AG10803 (cell line): ENCODE measurements around the gene RASGEF1C.

Experiments
- DNase-seq: peaks from one replicate; pipeline ENCODE4 v3.0.0; 2010; ENCODE audit warnings: low read depth
- H3K4me3 ChIP-seq: 2 replicates; pipeline ENCODE4 v1.5.1; 2011; ENCODE audit warnings: mild to moderate bottlenecking, low read length, control low read depth
- TF ChIP-seq, protein P1 (sequence below): conservative IDR thresholded peaks from 2 replicates; pipeline ENCODE4 v1.5.1; 2011; ENCODE audit warnings: mild to moderate bottlenecking, low read length, control low read depth, inconsistent platforms

RASGEF1C gene

DNA sequence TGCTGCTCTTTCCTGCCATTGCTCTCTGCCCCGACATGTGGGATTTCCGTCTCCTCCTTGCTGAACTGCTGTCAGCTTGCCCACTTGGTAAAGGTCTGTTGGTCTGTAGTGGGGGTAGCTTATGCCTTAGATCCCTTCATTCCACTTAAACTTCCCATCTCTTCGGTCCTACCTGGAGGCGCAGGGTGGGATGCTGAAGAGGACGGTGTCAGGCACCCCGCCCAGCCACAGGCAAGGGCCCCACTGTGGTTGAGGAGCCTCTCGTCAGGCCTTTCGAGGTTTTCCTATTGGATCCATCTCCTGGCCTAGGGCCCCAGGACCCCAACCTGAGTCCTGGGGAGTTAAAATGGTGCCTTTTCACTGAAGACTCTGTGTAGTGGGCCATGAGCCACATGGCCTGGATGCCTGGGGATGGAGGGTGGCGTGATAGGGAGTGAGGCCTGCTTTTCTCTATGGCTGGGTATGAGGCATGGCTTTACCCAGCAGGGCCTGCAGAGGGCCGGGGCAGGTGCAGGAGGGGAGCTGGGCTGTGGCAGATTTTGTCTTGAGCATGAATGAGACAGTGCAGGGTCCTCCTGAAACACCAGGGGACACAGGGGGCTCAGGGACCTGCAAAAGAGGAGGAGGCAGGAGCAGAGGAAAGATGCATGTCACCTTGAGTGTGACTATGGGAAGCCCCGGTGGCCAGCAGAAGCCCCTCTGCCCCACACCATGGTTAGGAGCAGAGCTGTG, 111.7 kb downstream of the RASGEF1C start:
- no peak overlapping the region for H3K4me3 ChIP-seq
- TF ChIP-seq, protein P1, sequence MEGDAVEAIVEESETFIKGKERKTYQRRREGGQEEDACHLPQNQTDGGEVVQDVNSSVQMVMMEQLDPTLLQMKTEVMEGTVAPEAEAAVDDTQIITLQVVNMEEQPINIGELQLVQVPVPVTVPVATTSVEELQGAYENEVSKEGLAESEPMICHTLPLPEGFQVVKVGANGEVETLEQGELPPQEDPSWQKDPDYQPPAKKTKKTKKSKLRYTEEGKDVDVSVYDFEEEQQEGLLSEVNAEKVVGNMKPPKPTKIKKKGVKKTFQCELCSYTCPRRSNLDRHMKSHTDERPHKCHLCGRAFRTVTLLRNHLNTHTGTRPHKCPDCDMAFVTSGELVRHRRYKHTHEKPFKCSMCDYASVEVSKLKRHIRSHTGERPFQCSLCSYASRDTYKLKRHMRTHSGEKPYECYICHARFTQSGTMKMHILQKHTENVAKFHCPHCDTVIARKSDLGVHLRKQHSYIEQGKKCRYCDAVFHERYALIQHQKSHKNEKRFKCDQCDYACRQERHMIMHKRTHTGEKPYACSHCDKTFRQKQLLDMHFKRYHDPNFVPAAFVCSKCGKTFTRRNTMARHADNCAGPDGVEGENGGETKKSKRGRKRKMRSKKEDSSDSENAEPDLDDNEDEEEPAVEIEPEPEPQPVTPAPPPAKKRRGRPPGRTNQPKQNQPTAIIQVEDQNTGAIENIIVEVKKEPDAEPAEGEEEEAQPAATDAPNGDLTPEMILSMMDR, result no peak
- no peak for DNase-seq

DNA sequence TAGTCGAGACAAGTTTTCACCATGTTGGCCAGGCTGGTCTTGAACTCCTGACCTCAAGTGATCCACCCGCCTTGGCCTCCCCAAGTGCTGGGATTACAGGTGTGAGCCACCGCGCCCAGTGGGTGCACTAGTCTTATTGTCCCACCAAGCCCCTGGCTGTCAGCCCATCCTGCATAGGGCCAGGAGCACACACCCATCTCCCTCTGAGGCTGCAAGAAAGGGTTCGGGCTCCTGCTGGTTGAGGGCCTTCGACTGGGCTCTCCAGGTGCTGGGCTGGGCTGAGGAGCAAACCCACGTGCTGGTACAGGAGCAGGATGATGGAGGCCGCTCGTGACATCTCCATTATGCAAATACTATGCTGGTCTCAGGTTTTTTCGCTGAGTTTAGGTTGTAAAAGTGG, 112.4 kb downstream of the RASGEF1C start:
- TF ChIP-seq, protein P1, result no peak
- no peak overlapping the region for H3K4me3 ChIP-seq
- DNase-seq, result no peak

DNA sequence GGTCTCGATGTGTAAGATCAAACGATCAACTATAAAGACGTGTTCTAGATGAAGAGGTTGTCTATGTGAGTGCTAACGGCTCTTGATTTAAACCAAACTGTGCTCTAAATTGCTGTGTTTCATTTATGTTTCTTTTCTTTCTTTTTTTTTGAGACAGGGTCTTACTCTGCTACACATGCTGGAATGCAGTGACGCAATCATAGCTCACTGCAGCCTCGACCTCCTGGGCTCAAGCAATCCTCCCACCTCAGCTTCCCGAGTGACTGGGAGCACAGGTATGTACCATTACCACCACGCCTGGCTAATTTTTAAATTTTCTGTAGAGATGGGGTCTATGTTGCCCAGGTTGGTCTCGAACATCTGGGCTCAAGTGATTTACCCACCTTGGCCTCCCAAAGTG, 113.5 kb downstream of the RASGEF1C start:
- H3K4me3 ChIP-seq, result no peak overlapping the region
- TF ChIP-seq, protein P1, result no peak
- no peak for DNase-seq

DNA sequence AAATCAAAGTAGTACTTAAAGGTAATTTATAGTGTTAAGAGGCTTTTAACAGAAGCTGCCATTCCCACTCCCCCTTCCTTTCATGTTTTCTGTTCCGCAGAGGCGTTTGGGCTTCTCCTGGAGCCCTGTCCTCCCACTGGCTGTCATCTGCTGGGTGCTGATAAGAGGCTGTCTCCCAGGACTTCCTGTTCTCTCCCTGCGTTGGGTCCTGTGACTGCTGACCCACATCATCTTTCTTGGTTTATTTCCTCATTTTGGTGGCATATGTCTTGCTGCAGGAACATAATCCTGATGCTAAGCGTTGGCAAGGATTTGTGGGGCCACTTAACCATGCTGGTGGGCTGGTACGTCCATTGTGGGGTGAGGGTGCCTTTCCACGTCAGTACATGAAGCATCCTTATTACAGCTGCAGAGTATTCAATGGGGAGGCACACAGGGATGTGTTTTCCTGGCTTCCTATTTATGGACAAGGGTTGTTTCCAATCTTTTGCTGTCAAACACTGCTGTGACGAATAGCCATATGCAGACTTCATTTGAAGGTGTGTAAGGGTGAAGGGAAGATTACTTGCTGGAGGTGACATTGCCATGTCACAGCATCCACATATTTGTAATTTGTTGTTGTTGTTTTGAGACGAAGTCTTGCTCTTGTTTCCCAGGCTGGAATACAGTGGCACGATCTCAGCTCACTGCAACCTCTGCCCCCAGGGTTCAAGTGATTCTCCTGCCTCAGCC, 115.2 kb downstream of the RASGEF1C start:
- H3K4me3 ChIP-seq, result no peak overlapping the region
- no peak for DNase-seq
- TF ChIP-seq, protein P1, result no peak

DNA sequence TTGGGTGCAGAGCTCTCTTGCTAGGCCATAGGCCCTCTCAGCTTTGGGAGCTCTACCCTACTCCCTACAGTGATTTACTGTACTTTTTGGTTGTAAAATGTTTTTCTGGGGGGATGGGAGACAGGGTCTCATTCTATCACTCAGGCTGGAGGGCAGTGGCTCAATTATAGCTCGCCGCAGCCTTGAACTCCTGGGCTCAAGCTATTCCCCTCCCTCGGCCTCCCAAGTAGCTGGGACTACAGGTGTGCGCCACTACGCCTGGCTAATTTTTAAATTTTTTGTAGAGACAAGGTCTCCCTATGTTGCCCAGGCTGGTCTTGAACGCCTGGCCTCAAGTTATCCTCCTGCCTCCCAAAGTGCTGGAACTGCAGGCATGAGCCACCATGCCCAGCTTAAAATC, 115.8 kb downstream of the RASGEF1C start:
- TF ChIP-seq, protein P1, result no peak
- DNase-seq, result no peak
- H3K4me3 ChIP-seq, result no peak overlapping the region

DNA sequence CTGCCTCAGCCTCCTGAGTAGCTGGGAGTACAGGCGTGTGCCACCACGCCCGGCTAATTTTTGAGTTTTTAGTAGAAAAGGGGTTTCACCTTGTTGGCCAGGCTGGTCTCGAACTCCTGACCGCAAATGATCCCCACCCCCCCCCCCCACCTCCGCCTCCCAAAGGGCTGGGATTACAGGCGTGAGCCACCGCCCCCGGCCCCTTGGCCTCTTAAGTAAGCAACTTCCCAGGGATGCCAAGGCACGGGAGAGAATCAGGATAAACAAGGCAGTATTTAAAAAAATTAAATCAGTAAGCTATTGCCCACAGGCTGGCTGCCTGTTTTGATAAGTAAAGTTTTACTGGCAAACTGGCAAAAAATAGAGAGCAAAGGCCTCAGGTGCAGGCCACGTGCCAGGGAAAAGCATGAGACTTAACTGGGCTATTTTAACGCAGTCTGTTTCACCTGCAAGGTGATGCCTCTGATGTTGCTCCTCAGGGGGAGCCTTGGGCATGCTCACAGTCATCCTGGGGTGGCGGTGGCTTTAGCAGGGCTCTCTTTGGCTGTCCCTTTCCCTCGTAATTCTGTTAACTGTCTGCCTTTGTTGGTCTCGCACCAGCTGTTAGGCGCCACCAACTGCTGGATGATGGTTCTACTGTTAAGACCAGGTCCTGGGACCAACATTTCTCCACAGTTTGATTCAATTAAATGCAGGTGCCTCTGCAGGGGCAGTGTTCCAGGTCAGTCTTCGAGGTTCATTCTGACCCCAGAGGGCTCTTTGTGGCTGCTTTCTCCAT, 118.1 kb downstream of the RASGEF1C start:
- peak overlapping the region; percentile 33 for H3K4me3 ChIP-seq
- DNase-seq, result peak; percentile 29

More for the DNA sequence above, 118.1 kb downstream of the RASGEF1C start:
- TF ChIP-seq, protein P1, result peak; percentile 36
